ENCODE measurements around the gene RFWD3. TPM values are rescaled to one million over a fixed set of nuclear protein-coding genes. Genes with fewer than 3 reads are reported as not detected.

RFWD3 gene
- total and polyA plus RNA-seq, 9 donors: 9.5 to 16.1 (median 11.8) TPM

GRCh38 chr16:74623839-74624235 lies 42.8 kb downstream of the RFWD3 start:
- Histone ChIP-seq H3K27ac (ENCODE audit: low read length) (no peak overlapping the region), H3K27me3 (ENCODE audit: control insufficient read depth, insufficient read depth, low read length) (no peaks in the 10 kb centered on the region), H3K9me3 (replicated peaks; ENCODE audit: control insufficient read depth, low read depth, low read length) (no peaks in the 10 kb centered on the region), H3K4me3 (ENCODE audit: low read length) (no peak overlapping the region), H3K36me3 (ENCODE audit: control insufficient read depth, insufficient read depth, low read length) (peaks cover 67% of the 10 kb centered on the region), H3K4me1 (ENCODE audit: control insufficient read depth, insufficient read depth, low read length) (no peaks in the 10 kb centered on the region)
- DNase-seq: no peak
- WGBS (ENCODE audit: insufficient coverage): 70% methylated on average over 3 of the region's 6 CpGs

GRCh38 chr16:74623214-74623838 lies 43.4 kb downstream of the RFWD3 start:
- Histone ChIP-seq H3K27ac (ENCODE audit: low read length) (no peak overlapping the region), H3K4me3 (ENCODE audit: low read length) (no peak overlapping the region), H3K36me3 (ENCODE audit: control insufficient read depth, insufficient read depth, low read length) (peaks cover 64% of the 10 kb centered on the region), H3K4me1 (ENCODE audit: control insufficient read depth, insufficient read depth, low read length) (no peaks in the 10 kb centered on the region), H3K27me3 (ENCODE audit: control insufficient read depth, insufficient read depth, low read length) (no peaks in the 10 kb centered on the region), H3K9me3 (replicated peaks; ENCODE audit: control insufficient read depth, low read depth, low read length) (no peaks in the 10 kb centered on the region)
- no CpG with 5 or more reads among the region's 4 CpGs for WGBS (ENCODE audit: insufficient coverage)
- DNase-seq: peak; percentile 61

GRCh38 chr16:74622005-74622404 lies 44.7 kb downstream of the RFWD3 start:
- no peaks in the 10 kb centered on the region for H3K27me3 ChIP-seq (ENCODE audit: control insufficient read depth, insufficient read depth, low read length)
- no peaks in the 10 kb centered on the region for H3K9me3 ChIP-seq (replicated peaks; ENCODE audit: control insufficient read depth, low read depth, low read length)
- no peaks in the 10 kb centered on the region for H3K4me1 ChIP-seq (ENCODE audit: control insufficient read depth, insufficient read depth, low read length)
- no peak for DNase-seq
- H3K27ac ChIP-seq (ENCODE audit: low read length): no peak overlapping the region
- H3K36me3 ChIP-seq (ENCODE audit: control insufficient read depth, insufficient read depth, low read length): peaks cover 51% of the 10 kb centered on the region
- 98% methylated on average over 4 of the region's 4 CpGs for WGBS (ENCODE audit: insufficient coverage)
- H3K4me3 ChIP-seq (ENCODE audit: low read length): no peak overlapping the region

GRCh38 chr16:74617206-74617788 lies 49.4 kb downstream of the RFWD3 start:
- H3K4me3 ChIP-seq (ENCODE audit: low read length): no peak overlapping the region
- peaks cover 3% of the 10 kb centered on the region for H3K4me1 ChIP-seq (ENCODE audit: control insufficient read depth, insufficient read depth, low read length)
- DNase-seq: no peak
- no peaks in the 10 kb centered on the region for H3K9me3 ChIP-seq (replicated peaks; ENCODE audit: control insufficient read depth, low read depth, low read length)
- 100% methylated on average over 1 of the region's 1 CpG for WGBS (ENCODE audit: insufficient coverage)
- no peak overlapping the region for H3K27ac ChIP-seq (ENCODE audit: low read length)
- peaks cover 15% of the 10 kb centered on the region for H3K36me3 ChIP-seq (ENCODE audit: control insufficient read depth, insufficient read depth, low read length)
- H3K27me3 ChIP-seq (ENCODE audit: control insufficient read depth, insufficient read depth, low read length): no peaks in the 10 kb centered on the region

GRCh38 chr16:74611721-74612120 lies 55.0 kb downstream of the RFWD3 start:
- Histone ChIP-seq H3K4me3 (ENCODE audit: low read length) (no peak overlapping the region), H3K27ac (ENCODE audit: low read length) (no peak overlapping the region)
- WGBS (ENCODE audit: insufficient coverage): no CpG with 5 or more reads among the region's 1 CpG

GRCh38 chr16:74608944-74609343 lies 57.7 kb downstream of the RFWD3 start:
- 61% methylated on average over 5 of the region's 6 CpGs for WGBS (ENCODE audit: insufficient coverage)
- H3K36me3 ChIP-seq (ENCODE audit: control insufficient read depth, insufficient read depth, low read length): no peaks in the 10 kb centered on the region
- no peak overlapping the region for H3K27ac ChIP-seq (ENCODE audit: low read length)
- no peaks in the 10 kb centered on the region for H3K27me3 ChIP-seq (ENCODE audit: control insufficient read depth, insufficient read depth, low read length)
- no peak overlapping the region for H3K4me3 ChIP-seq (ENCODE audit: low read length)
- peaks cover 17% of the 10 kb centered on the region for H3K4me1 ChIP-seq (ENCODE audit: control insufficient read depth, insufficient read depth, low read length)
- DNase-seq: no peak
- no peaks in the 10 kb centered on the region for H3K9me3 ChIP-seq (replicated peaks; ENCODE audit: control insufficient read depth, low read depth, low read length)

More at GRCh38 chr16:74611721-74612120, 55.0 kb downstream of the RFWD3 start:
- no peaks in the 10 kb centered on the region for H3K36me3 ChIP-seq (ENCODE audit: control insufficient read depth, insufficient read depth, low read length)
- no peak for DNase-seq
- peaks cover 14% of the 10 kb centered on the region for H3K4me1 ChIP-seq (ENCODE audit: control insufficient read depth, insufficient read depth, low read length)
- H3K27me3 ChIP-seq (ENCODE audit: control insufficient read depth, insufficient read depth, low read length): no peaks in the 10 kb centered on the region
- no peaks in the 10 kb centered on the region for H3K9me3 ChIP-seq (replicated peaks; ENCODE audit: control insufficient read depth, low read depth, low read length)

GRCh38 chr16:74608381-74608780 lies 58.3 kb downstream of the RFWD3 start:
- no peaks in the 10 kb centered on the region for H3K27me3 ChIP-seq (ENCODE audit: control insufficient read depth, insufficient read depth, low read length)
- no peak overlapping the region for H3K4me3 ChIP-seq (ENCODE audit: low read length)
- H3K9me3 ChIP-seq (replicated peaks; ENCODE audit: control insufficient read depth, low read depth, low read length): no peaks in the 10 kb centered on the region
- peaks cover 16% of the 10 kb centered on the region for H3K4me1 ChIP-seq (ENCODE audit: control insufficient read depth, insufficient read depth, low read length)
- peak overlapping the region; percentile 99 for H3K27ac ChIP-seq (ENCODE audit: low read length)
- no peaks in the 10 kb centered on the region for H3K36me3 ChIP-seq (ENCODE audit: control insufficient read depth, insufficient read depth, low read length)
- 77% methylated on average over 2 of the region's 6 CpGs for WGBS (ENCODE audit: insufficient coverage)
- no peak for DNase-seq

- Histone ChIP-seq H3K4me3 (ENCODE audit: low read length) (no peak overlapping the region), H3K27ac (ENCODE audit: low read length) (peak overlapping the region; percentile 99), H3K36me3 (ENCODE audit: control insufficient read depth, insufficient read depth, low read length) (no peaks in the 10 kb centered on the region), H3K27me3 (ENCODE audit: control insufficient read depth, insufficient read depth, low read length) (no peaks in the 10 kb centered on the region), H3K9me3 (replicated peaks; ENCODE audit: control insufficient read depth, low read depth, low read length) (no peaks in the 10 kb centered on the region), H3K4me1 (ENCODE audit: control insufficient read depth, insufficient read depth, low read length) (peaks cover 16% of the 10 kb centered on the region)
- WGBS (ENCODE audit: insufficient coverage): no CpG with 5 or more reads among the region's 6 CpGs
- DNase-seq: peak; percentile 66
These were observed 58.7 kb downstream of the RFWD3 start for GRCh38 chr16:74607962-74608356.

- H3K36me3 ChIP-seq (ENCODE audit: control insufficient read depth, insufficient read depth, low read length): no peaks in the 10 kb centered on the region
- DNase-seq: no peak
- WGBS (ENCODE audit: insufficient coverage): 9% methylated on average over 4 of the region's 14 CpGs
- H3K4me3 ChIP-seq (ENCODE audit: low read length): peak overlapping the region; percentile 99
- no peaks in the 10 kb centered on the region for H3K27me3 ChIP-seq (ENCODE audit: control insufficient read depth, insufficient read depth, low read length)
- H3K9me3 ChIP-seq (replicated peaks; ENCODE audit: control insufficient read depth, low read depth, low read length): no peaks in the 10 kb centered on the region
- peaks cover 16% of the 10 kb centered on the region for H3K4me1 ChIP-seq (ENCODE audit: control insufficient read depth, insufficient read depth, low read length)
- H3K27ac ChIP-seq (ENCODE audit: low read length): peak overlapping the region; percentile 99
These were observed 59.2 kb downstream of the RFWD3 start for GRCh38 chr16:74607310-74607961.

GRCh38 chr16:74606521-74607309 lies 60.0 kb downstream of the RFWD3 start, which contains the start of gene GLG1:
Gene GLG1 (minus strand): TSS chr16:74607114. CDS start chr16:74607094, 20 bp downstream.
- H3K27me3 ChIP-seq (ENCODE audit: control insufficient read depth, insufficient read depth, low read length): no peaks in the 10 kb centered on the region
- H3K27ac ChIP-seq (ENCODE audit: low read length): peak within 1 kb of the TSS; percentile 99
- peak within 1 kb of the TSS; percentile 99 for H3K4me3 ChIP-seq (ENCODE audit: low read length)
- DNase-seq: peak; percentile 97
- 0% methylated on average over 75 of the region's 77 CpGs for WGBS (ENCODE audit: insufficient coverage)
- H3K4me1 ChIP-seq (ENCODE audit: control insufficient read depth, insufficient read depth, low read length): peaks cover 16% of the 10 kb centered on the region
- no peaks in the 10 kb centered on the region for H3K36me3 ChIP-seq (ENCODE audit: control insufficient read depth, insufficient read depth, low read length)
- H3K9me3 ChIP-seq (replicated peaks; ENCODE audit: control insufficient read depth, low read depth, low read length): no peaks in the 10 kb centered on the region
